SU-DHL-6 (cell line): ENCODE results near the gene ALAS1.

Experiments
- H2AFZ ChIP-seq: fragments of 200-600 bp; sonication (generic); 2 replicates; pipeline ENCODE4 v1.6.1; 2014; ENCODE audit warnings: low read depth, mild to moderate bottlenecking, moderate library complexity, mixed read lengths, antibody characterized with exemption, low read length; ENCODE audit not compliant: severe bottlenecking
- H3F3A ChIP-seq: fragments of 200-600 bp; shearing (Covaris generic); 2 replicates; pipeline ENCODE4 v1.6.0; 2016; ENCODE audit warnings: antibody characterized with exemption, mild to moderate bottlenecking; ENCODE audit not compliant: insufficient read depth
- H3K27ac ChIP-seq: fragments of 200-600 bp; sonication (generic); 2 replicates; pipeline ENCODE4 v1.5.1; 2016; ENCODE audit warnings: low read depth, mild to moderate bottlenecking, low read length, moderate library complexity, mixed read lengths
- H3K27me3 ChIP-seq: fragments of 200-600 bp; sonication (generic), shearing (Covaris generic); 2 replicates; pipeline ENCODE4 v1.6.0; 2014; ENCODE audit warnings: mild to moderate bottlenecking, low read length
- H3K36me3 ChIP-seq: fragments of 200-600 bp; sonication (generic); 2 replicates; pipeline ENCODE4 v1.6.1; 2014; ENCODE audit warnings: mild to moderate bottlenecking, low read length, mixed read lengths
- H3K4me2 ChIP-seq: fragments of 300-600, 200-600 bp; shearing (Covaris generic), sonication (generic); 2 replicates; pipeline ENCODE4 v1.6.0; 2014; ENCODE audit warnings: low read length, low read depth, mild to moderate bottlenecking; ENCODE audit not compliant: poor library complexity, severe bottlenecking
- H3K4me3 ChIP-seq: fragments of 200-600 bp; sonication (generic); 2 replicates; pipeline ENCODE4 v1.5.1; 2014; ENCODE audit warnings: antibody characterized with exemption, low read length, mild to moderate bottlenecking, mixed read lengths; ENCODE audit not compliant: insufficient read depth, poor library complexity, severe bottlenecking
- H3K79me2 ChIP-seq: fragments of 200-600 bp; sonication (generic); 2 replicates; pipeline ENCODE4 v1.6.1; 2014; ENCODE audit warnings: mild to moderate bottlenecking, low read length, moderate library complexity; ENCODE audit not compliant: insufficient read depth
- H3K9ac ChIP-seq: fragments of 200-600 bp; sonication (generic); 2 replicates; pipeline ENCODE4 v1.7.0; 2014; ENCODE audit warnings: mild to moderate bottlenecking, low read length
- H3K9me2 ChIP-seq: fragments of 200-600 bp; sonication (generic); replicated peaks from 2 replicates; pipeline ENCODE4 v1.6.1; 2014; ENCODE audit warnings: low read length; ENCODE audit not compliant: insufficient read depth
- H3K9me3 ChIP-seq: fragments of 200-600 bp; sonication (generic); 2 replicates; pipeline ENCODE4 v1.6.1; 2014; ENCODE audit warnings: low read length, mixed read lengths; ENCODE audit not compliant: insufficient read depth
- H4K20me1 ChIP-seq: fragments of 200-600 bp; sonication (generic); 2 replicates; pipeline ENCODE4 v1.6.1; 2014; ENCODE audit warnings: low read depth, mild to moderate bottlenecking, antibody characterized with exemption, low read length, moderate library complexity, mixed read lengths
- CTCF ChIP-seq: fragments of 200-600 bp; sonication (generic); IDR thresholded peaks from one replicate; pipeline ENCODE4 v1.5.1; 2017; ENCODE audit warnings: antibody characterized with exemption, mild to moderate bottlenecking, low read length, moderate library complexity; ENCODE audit not compliant: insufficient read depth, poor library complexity, severe bottlenecking
- EZH2phosphoT487 ChIP-seq: fragments of 200-600 bp; sonication (generic), shearing (Covaris generic); conservative IDR thresholded peaks from 2 replicates; pipeline ENCODE4 v1.6.1; 2018; ENCODE audit warnings: mild to moderate bottlenecking, antibody characterized with exemption, low read length, moderate library complexity, mixed read lengths

Gene ALAS1

GRCh38 chr3:52248816-52249547 is 51.0 kb downstream of the ALAS1 start:
- H3K27ac ChIP-seq, result no peak overlapping the region
- H3K4me2 ChIP-seq, result no peak overlapping the region
- H2AFZ ChIP-seq, result no peak overlapping the region
- no peaks in the 10 kb centered on the region for H3K27me3 ChIP-seq
- H3K9me3 ChIP-seq, result no peaks in the 10 kb centered on the region
- no peak overlapping the region for H3K4me3 ChIP-seq
- H3F3A ChIP-seq, result peaks cover 6% of the 10 kb centered on the region
- no peak overlapping the region for H3K9ac ChIP-seq
- no peaks in the 10 kb centered on the region for H4K20me1 ChIP-seq
- H3K79me2 ChIP-seq, result no peaks in the 10 kb centered on the region
- 0 out of 2 replicates have a peak, but pooled peaks cover 3% of the 10 kb centered on the region for H3K36me3 ChIP-seq
- H3K9me2 ChIP-seq, result no peaks in the 10 kb centered on the region
- TF ChIP-seq CTCF (no peak), EZH2phosphoT487 (no peak)

GRCh38 chr3:52249683-52250082 is 51.7 kb downstream of the ALAS1 start:
- Histone ChIP-seq H3K36me3 (0 out of 2 replicates have a peak, but pooled peaks cover 3% of the 10 kb centered on the region), H3K9ac (no peak overlapping the region)

GRCh38 chr3:52250122-52250521 is 52.2 kb downstream of the ALAS1 start:
- no peaks in the 10 kb centered on the region for H3K27me3 ChIP-seq
- no peaks in the 10 kb centered on the region for H4K20me1 ChIP-seq
- no peak overlapping the region for H3K4me3 ChIP-seq
- H3K9me2 ChIP-seq, result no peaks in the 10 kb centered on the region
- no peak overlapping the region for H3K4me2 ChIP-seq
- no peak overlapping the region for H3K27ac ChIP-seq
- H3K79me2 ChIP-seq, result no peaks in the 10 kb centered on the region
- H2AFZ ChIP-seq, result no peak overlapping the region
- H3K9me3 ChIP-seq, result no peaks in the 10 kb centered on the region
- no peak overlapping the region for H3K9ac ChIP-seq
- H3F3A ChIP-seq, result peaks cover 12% of the 10 kb centered on the region
- H3K36me3 ChIP-seq, result 0 out of 2 replicates have a peak, but pooled peaks cover 3% of the 10 kb centered on the region
- no peak for TF ChIP-seq EZH2phosphoT487
- no peak for TF ChIP-seq CTCF

More at GRCh38 chr3:52249683-52250082, 51.7 kb downstream of the ALAS1 start:
- Histone ChIP-seq H2AFZ (no peak overlapping the region), H3K9me2 (no peaks in the 10 kb centered on the region), H3K79me2 (no peaks in the 10 kb centered on the region), H3K27ac (no peak overlapping the region), H3K4me2 (no peak overlapping the region), H3K4me3 (no peak overlapping the region), H4K20me1 (no peaks in the 10 kb centered on the region), H3K27me3 (no peaks in the 10 kb centered on the region), H3K9me3 (no peaks in the 10 kb centered on the region), H3F3A (peaks cover 12% of the 10 kb centered on the region)
- TF ChIP-seq EZH2phosphoT487 (no peak), CTCF (no peak)
